Liver (tissue), 9 donors: ENCODE data around the gene HERC5. TPM values are rescaled to one million over a fixed set of nuclear protein-coding genes. Genes with fewer than 3 reads are reported as not detected.

Experiments
- DNase-seq: peaks from one replicate; pipeline ENCODE4 v3.0.0-alpha.2; 2017; ENCODE audit warnings: low spot score
- H3K27ac ChIP-seq, 2 donors: one replicate each; pipeline ENCODE4 v1.7.0; 2013; ENCODE audit warnings: inconsistent platforms in 2 of 2, low read length in 2 of 2, control low read depth in 1 of 2, low read depth in 1 of 2, mild to moderate bottlenecking in 1 of 2
- H3K27me3 ChIP-seq, 4 donors: one replicate each; pipeline versions ENCODE4 v1.6.1 to v1.7.0; 2013; ENCODE audit warnings: low read length in 3 of 4, inconsistent platforms in 1 of 4, mild to moderate bottlenecking in 1 of 4, moderate library complexity in 1 of 4; ENCODE audit not compliant: control insufficient read depth in 4 of 4, insufficient read depth in 4 of 4
- H3K36me3 ChIP-seq, 4 donors: one replicate each; pipeline versions ENCODE4 v1.6.1 to v1.7.0; 2013; ENCODE audit warnings: low read length in 3 of 4, mild to moderate bottlenecking in 3 of 4, low read depth in 1 of 4, moderate library complexity in 1 of 4; ENCODE audit not compliant: control insufficient read depth in 4 of 4, insufficient read depth in 3 of 4
- H3K4me1 ChIP-seq, 4 donors: one replicate each; pipeline versions ENCODE4 v1.6.1 to v1.7.0; 2013; ENCODE audit warnings: low read length in 3 of 4, mild to moderate bottlenecking in 3 of 4, moderate library complexity in 1 of 4; ENCODE audit not compliant: control insufficient read depth in 4 of 4, insufficient read depth in 4 of 4
- H3K4me3 ChIP-seq, 3 donors: one replicate each; pipeline versions ENCODE4 v1.6.1 to v1.7.0; 2013; ENCODE audit warnings: low read length in 3 of 3, control low read depth in 1 of 3, low read depth in 1 of 3, mild to moderate bottlenecking in 1 of 3
- H3K9ac ChIP-seq, 2 donors: one replicate each; pipeline ENCODE4 v1.7.0; 2013; ENCODE audit warnings: low read length in 2 of 2, mild to moderate bottlenecking in 2 of 2, moderate library complexity in 2 of 2, control low read depth in 1 of 2, low read depth in 1 of 2
- H3K9me3 ChIP-seq, 4 donors: one replicate each; pipeline versions ENCODE4 v1.6.1 to v1.7.0; 2013; ENCODE audit warnings: low read length in 3 of 4; ENCODE audit not compliant: control insufficient read depth in 4 of 4
- EGR1 ChIP-seq, 2 donors: IDR thresholded peaks; 2 replicates each; pipeline ENCODE4 v1.6.1; 2016 to 2018; ENCODE audit warnings: antibody characterized with exemption in 2 of 2, low read depth in 2 of 2
- FOXA1 ChIP-seq: IDR thresholded peaks from 2 replicates; pipeline ENCODE4 v1.6.1; 2016; ENCODE audit warnings: antibody characterized with exemption
- FOXA2 ChIP-seq: IDR thresholded peaks from 2 replicates; pipeline ENCODE4 v1.6.1; 2016; ENCODE audit warnings: antibody characterized with exemption
- GABPA ChIP-seq, 2 donors: IDR thresholded peaks in 1 of 2; conservative IDR thresholded peaks in 1 of 2; 2 replicates each; pipeline ENCODE4 v1.6.1; 2016; ENCODE audit warnings: antibody characterized with exemption in 2 of 2, mild to moderate bottlenecking in 1 of 2, moderate library complexity in 1 of 2
- HNF4A ChIP-seq, 2 donors: conservative IDR thresholded peaks; 2 replicates each; pipeline ENCODE4 v1.6.1; 2016; ENCODE audit warnings: antibody characterized with exemption in 2 of 2, mild to moderate bottlenecking in 2 of 2
- HNF4G ChIP-seq: IDR thresholded peaks from 2 replicates; pipeline ENCODE4 v1.6.1; 2016; ENCODE audit warnings: antibody characterized with exemption
- JUND ChIP-seq, 2 donors: IDR thresholded peaks; 2 replicates each; pipeline ENCODE4 v1.6.1; 2016; ENCODE audit warnings: antibody characterized with exemption in 2 of 2
- NR2F2 ChIP-seq: IDR thresholded peaks from 2 replicates; pipeline ENCODE4 v1.6.1; 2016; ENCODE audit warnings: antibody characterized with exemption
- RAD21 ChIP-seq, 2 donors: IDR thresholded peaks; 2 replicates each; pipeline ENCODE4 v1.6.1; 2016; ENCODE audit warnings: antibody characterized with exemption in 2 of 2, mild to moderate bottlenecking in 2 of 2
- RXRA ChIP-seq, 2 donors: IDR thresholded peaks; 2 replicates each; pipeline ENCODE4 v1.6.1; 2017 to 2018; ENCODE audit warnings: antibody characterized with exemption in 2 of 2, mild to moderate bottlenecking in 1 of 2
- SP1 ChIP-seq: IDR thresholded peaks from 2 replicates; pipeline ENCODE4 v1.6.1; 2018; ENCODE audit warnings: antibody characterized with exemption, mild to moderate bottlenecking
- TAF1 ChIP-seq: conservative IDR thresholded peaks from 2 replicates; pipeline ENCODE4 v1.6.1; 2016; ENCODE audit warnings: antibody characterized with exemption, mild to moderate bottlenecking
- YY1 ChIP-seq: IDR thresholded peaks from 2 replicates; pipeline ENCODE4 v1.6.1; 2016; ENCODE audit warnings: antibody characterized with exemption, mild to moderate bottlenecking
- WGBS: extraction: QIAGEN DNeasy Blood & Tissue Kit; methylation state at CpG from one replicate; pipeline ENCODE4 v1.1.7; 2013; 5-methylcytosine and 5-hydroxymethylcytosine counted together
- polyA plus RNA-seq, 2 donors: library from polyadenylated mRNA; stranded (reverse) in 1 of 2; unstranded in 1 of 2; fragments of 200-250 nt in 1 of 2; fragments of >200 nt in 1 of 2; fragmentation: Nextera tagmentation in 1 of 2; extraction: Ambion mirVana in 1 of 2; gene quantifications; one replicate each; pipeline versions ENCODE4 v1.2.1 to v1.2.3, GENCODE V29; 2013 to 2015
- total RNA-seq, 2 donors: library from RNA; depleted of rRNA; stranded (reverse); fragments of >200 nt; gene quantifications; one replicate each; pipeline ENCODE4 v1.2.3, GENCODE V29; 2014
- TF ChIP-seq, protein P1 (sequence below): IDR thresholded peaks from 2 replicates; pipeline ENCODE4 v1.6.1; 2016; ENCODE audit warnings: antibody characterized with exemption
- TF ChIP-seq, protein P2 (sequence below): IDR thresholded peaks from 2 replicates; pipeline ENCODE4 v1.6.1; 2016; ENCODE audit warnings: antibody characterized with exemption
- TF ChIP-seq, protein P3 (sequence below): IDR thresholded peaks from 2 replicates; pipeline ENCODE4 v1.6.1; 2016; ENCODE audit warnings: antibody characterized with exemption
- TF ChIP-seq, protein P4 (sequence below): IDR thresholded peaks from 2 replicates; pipeline ENCODE4 v1.6.1; 2016; ENCODE audit warnings: antibody characterized with exemption, mild to moderate bottlenecking
- TF ChIP-seq, protein P5 (sequence below): fragments of 150-350 bp; IDR thresholded peaks from 2 replicates; pipeline ENCODE4 v1.5.1; 2017; ENCODE audit warnings: improper control_type of control experiment, low read depth, low read length; ENCODE audit not compliant: missing input control
- donor health status: healthy.
- donor health status: healthy.
- donor health status: healthy.
- donor health status: healthy.
- donor health status: healthy.

Gene HERC5
- total and polyA plus RNA-seq, 4 donors: 1.5 to 5.0 (median 2.9) TPM

DNA sequence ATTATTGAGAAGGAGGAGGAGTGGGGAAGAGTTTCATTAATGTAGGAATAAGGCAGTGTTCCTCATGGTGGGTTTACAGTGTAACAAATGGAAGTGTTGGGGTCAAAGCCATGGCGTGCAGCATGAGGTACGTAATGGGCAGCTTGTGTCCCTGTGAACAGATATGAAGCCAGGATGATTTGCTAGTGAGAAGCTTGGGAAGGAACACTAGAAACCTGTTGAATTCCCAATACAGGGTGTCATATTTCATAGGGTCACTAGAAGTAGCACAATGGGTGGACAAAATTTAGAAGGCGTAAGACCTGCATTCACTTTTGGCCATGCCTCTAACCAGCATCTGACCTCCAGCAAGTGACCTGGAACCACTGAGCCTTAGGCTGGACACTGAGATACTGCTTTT, 59.8 kb downstream of the HERC5 start:
- Histone ChIP-seq H3K27ac (no peak overlapping the region), H3K4me3 (no peak overlapping the region), H3K36me3 (peaks cover 0 to 8% (median 4%) of the 10 kb centered on the region in 4 donors), H3K9ac (no peak overlapping the region), H3K9me3 (no peaks in the 10 kb centered on the region), H3K4me1 (peaks cover 0 to 12% (median 11%) of the 10 kb centered on the region in 4 donors), H3K27me3 (no peaks in the 10 kb centered on the region)
- WGBS: 90% methylated on average over 3 of the region's 3 CpGs
- no peak for DNase-seq
- TF ChIP-seq GABPA (IDR thresholded peaks at IDR 0.05 in 1 of 2, conservative IDR thresholded peaks at IDR 0.05 in 1 of 2) (no peak), SP1 (no peak), HNF4G (no peak), EGR1 (IDR thresholded peaks at IDR 0.05; ENCODE audit: low read depth in 2 of 2) (no peak), NR2F2 (no peak), FOXA1 (no peak), YY1 (no peak), RAD21 (IDR thresholded peaks at IDR 0.05) (no peak), RXRA (IDR thresholded peaks at IDR 0.05) (no peak), FOXA2 (no peak)
- TF ChIP-seq, protein P1, sequence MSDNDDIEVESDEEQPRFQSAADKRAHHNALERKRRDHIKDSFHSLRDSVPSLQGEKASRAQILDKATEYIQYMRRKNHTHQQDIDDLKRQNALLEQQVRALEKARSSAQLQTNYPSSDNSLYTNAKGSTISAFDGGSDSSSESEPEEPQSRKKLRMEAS: no peak
- TF ChIP-seq, protein P2, sequence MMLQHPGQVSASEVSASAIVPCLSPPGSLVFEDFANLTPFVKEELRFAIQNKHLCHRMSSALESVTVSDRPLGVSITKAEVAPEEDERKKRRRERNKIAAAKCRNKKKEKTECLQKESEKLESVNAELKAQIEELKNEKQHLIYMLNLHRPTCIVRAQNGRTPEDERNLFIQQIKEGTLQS: no peak
- TF ChIP-seq, protein P3, sequence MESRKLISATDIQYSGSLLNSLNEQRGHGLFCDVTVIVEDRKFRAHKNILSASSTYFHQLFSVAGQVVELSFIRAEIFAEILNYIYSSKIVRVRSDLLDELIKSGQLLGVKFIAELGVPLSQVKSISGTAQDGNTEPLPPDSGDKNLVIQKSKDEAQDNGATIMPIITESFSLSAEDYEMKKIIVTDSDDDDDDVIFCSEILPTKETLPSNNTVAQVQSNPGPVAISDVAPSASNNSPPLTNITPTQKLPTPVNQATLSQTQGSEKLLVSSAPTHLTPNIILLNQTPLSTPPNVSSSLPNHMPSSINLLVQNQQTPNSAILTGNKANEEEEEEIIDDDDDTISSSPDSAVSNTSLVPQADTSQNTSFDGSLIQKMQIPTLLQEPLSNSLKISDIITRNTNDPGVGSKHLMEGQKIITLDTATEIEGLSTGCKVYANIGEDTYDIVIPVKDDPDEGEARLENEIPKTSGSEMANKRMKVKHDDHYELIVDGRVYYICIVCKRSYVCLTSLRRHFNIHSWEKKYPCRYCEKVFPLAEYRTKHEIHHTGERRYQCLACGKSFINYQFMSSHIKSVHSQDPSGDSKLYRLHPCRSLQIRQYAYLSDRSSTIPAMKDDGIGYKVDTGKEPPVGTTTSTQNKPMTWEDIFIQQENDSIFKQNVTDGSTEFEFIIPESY: no peak

DNA sequence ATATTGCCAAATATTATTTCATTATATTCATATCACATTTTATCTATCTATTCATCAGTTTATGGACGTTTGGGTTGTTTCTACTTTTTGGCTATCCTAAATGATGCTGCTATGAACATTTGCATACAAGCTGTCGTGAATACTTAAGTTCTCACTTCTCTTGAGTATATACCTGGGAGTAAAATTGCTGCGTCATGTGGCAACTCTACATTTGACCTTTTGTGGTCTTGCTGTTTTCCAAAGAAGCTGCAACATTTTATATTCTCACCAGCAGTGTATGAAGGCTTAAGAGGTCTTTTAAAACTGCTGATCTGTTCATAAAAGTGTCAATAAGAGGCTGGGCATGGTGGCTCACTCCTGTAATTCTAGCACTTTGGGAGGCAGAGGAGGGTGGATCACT, 60.9 kb downstream of the HERC5 start:
- H3K4me3 ChIP-seq: no peak overlapping the region
- H3K27me3 ChIP-seq: no peaks in the 10 kb centered on the region
- WGBS: 78% methylated on average over 3 of the region's 3 CpGs
- H3K9me3 ChIP-seq: no peaks in the 10 kb centered on the region
- DNase-seq: no peak
- H3K27ac ChIP-seq: no peak overlapping the region
- TF ChIP-seq, protein P1: no peak
- TF ChIP-seq TAF1: no peak
- TF ChIP-seq, protein P2: no peak
- TF ChIP-seq, protein P4, sequence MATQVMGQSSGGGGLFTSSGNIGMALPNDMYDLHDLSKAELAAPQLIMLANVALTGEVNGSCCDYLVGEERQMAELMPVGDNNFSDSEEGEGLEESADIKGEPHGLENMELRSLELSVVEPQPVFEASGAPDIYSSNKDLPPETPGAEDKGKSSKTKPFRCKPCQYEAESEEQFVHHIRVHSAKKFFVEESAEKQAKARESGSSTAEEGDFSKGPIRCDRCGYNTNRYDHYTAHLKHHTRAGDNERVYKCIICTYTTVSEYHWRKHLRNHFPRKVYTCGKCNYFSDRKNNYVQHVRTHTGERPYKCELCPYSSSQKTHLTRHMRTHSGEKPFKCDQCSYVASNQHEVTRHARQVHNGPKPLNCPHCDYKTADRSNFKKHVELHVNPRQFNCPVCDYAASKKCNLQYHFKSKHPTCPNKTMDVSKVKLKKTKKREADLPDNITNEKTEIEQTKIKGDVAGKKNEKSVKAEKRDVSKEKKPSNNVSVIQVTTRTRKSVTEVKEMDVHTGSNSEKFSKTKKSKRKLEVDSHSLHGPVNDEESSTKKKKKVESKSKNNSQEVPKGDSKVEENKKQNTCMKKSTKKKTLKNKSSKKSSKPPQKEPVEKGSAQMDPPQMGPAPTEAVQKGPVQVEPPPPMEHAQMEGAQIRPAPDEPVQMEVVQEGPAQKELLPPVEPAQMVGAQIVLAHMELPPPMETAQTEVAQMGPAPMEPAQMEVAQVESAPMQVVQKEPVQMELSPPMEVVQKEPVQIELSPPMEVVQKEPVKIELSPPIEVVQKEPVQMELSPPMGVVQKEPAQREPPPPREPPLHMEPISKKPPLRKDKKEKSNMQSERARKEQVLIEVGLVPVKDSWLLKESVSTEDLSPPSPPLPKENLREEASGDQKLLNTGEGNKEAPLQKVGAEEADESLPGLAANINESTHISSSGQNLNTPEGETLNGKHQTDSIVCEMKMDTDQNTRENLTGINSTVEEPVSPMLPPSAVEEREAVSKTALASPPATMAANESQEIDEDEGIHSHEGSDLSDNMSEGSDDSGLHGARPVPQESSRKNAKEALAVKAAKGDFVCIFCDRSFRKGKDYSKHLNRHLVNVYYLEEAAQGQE: no peak
- TF ChIP-seq, protein P5, sequence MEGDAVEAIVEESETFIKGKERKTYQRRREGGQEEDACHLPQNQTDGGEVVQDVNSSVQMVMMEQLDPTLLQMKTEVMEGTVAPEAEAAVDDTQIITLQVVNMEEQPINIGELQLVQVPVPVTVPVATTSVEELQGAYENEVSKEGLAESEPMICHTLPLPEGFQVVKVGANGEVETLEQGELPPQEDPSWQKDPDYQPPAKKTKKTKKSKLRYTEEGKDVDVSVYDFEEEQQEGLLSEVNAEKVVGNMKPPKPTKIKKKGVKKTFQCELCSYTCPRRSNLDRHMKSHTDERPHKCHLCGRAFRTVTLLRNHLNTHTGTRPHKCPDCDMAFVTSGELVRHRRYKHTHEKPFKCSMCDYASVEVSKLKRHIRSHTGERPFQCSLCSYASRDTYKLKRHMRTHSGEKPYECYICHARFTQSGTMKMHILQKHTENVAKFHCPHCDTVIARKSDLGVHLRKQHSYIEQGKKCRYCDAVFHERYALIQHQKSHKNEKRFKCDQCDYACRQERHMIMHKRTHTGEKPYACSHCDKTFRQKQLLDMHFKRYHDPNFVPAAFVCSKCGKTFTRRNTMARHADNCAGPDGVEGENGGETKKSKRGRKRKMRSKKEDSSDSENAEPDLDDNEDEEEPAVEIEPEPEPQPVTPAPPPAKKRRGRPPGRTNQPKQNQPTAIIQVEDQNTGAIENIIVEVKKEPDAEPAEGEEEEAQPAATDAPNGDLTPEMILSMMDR: no peak
- TF ChIP-seq RAD21 (IDR thresholded peaks at IDR 0.05): no peak
- TF ChIP-seq FOXA2: no peak
- no peak for TF ChIP-seq RXRA (IDR thresholded peaks at IDR 0.05)
- TF ChIP-seq HNF4G: no peak
- TF ChIP-seq HNF4A (conservative IDR thresholded peaks at IDR 0.05): no peak
- no peak for TF ChIP-seq NR2F2
- no peak for TF ChIP-seq SP1
- TF ChIP-seq FOXA1: no peak
- no peak for TF ChIP-seq JUND (IDR thresholded peaks at IDR 0.05)
- no peak for TF ChIP-seq YY1
- no peak for TF ChIP-seq EGR1 (IDR thresholded peaks at IDR 0.05; ENCODE audit: low read depth in 2 of 2)
- TF ChIP-seq GABPA (IDR thresholded peaks at IDR 0.05 in 1 of 2, conservative IDR thresholded peaks at IDR 0.05 in 1 of 2): no peak
- TF ChIP-seq, protein P3: no peak
- H3K4me1 ChIP-seq: peaks cover 0 to 19% (median 11%) of the 10 kb centered on the region in 4 donors
- H3K9ac ChIP-seq: no peak overlapping the region
- H3K36me3 ChIP-seq: peaks cover 0 to 9% (median 4%) of the 10 kb centered on the region in 4 donors
